ENCODE results near the gene ST6GAL2.

DNA sequence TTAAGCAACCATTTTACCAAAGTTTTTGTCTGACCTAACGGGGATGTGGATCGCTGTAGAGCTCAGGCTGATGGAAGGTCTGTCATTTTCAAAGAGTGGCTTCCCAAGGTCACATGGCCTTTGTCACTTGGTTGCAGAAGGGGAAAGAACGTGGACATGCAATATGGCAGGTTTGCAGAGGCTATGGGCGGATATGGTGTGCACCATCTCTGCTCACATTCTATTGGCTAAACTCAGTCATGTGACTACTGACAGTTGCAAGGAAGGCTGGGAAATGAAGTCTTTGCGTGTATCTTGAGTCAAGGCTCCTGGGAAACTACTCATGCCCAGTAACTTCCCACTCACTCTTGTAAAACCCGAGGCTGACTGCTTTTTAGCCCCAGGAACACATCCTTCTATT is 96.8 kb downstream of the ST6GAL2 start:
- TF ChIP-seq RCOR1 (IDR thresholded peaks at IDR 0.05; ENCODE audit: low read length) = no peak
- TF ChIP-seq, protein P1, sequence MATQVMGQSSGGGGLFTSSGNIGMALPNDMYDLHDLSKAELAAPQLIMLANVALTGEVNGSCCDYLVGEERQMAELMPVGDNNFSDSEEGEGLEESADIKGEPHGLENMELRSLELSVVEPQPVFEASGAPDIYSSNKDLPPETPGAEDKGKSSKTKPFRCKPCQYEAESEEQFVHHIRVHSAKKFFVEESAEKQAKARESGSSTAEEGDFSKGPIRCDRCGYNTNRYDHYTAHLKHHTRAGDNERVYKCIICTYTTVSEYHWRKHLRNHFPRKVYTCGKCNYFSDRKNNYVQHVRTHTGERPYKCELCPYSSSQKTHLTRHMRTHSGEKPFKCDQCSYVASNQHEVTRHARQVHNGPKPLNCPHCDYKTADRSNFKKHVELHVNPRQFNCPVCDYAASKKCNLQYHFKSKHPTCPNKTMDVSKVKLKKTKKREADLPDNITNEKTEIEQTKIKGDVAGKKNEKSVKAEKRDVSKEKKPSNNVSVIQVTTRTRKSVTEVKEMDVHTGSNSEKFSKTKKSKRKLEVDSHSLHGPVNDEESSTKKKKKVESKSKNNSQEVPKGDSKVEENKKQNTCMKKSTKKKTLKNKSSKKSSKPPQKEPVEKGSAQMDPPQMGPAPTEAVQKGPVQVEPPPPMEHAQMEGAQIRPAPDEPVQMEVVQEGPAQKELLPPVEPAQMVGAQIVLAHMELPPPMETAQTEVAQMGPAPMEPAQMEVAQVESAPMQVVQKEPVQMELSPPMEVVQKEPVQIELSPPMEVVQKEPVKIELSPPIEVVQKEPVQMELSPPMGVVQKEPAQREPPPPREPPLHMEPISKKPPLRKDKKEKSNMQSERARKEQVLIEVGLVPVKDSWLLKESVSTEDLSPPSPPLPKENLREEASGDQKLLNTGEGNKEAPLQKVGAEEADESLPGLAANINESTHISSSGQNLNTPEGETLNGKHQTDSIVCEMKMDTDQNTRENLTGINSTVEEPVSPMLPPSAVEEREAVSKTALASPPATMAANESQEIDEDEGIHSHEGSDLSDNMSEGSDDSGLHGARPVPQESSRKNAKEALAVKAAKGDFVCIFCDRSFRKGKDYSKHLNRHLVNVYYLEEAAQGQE (IDR thresholded peaks at IDR 0.05; ENCODE audit: low read depth, low read length) = no peak
- TF ChIP-seq, protein P2, sequence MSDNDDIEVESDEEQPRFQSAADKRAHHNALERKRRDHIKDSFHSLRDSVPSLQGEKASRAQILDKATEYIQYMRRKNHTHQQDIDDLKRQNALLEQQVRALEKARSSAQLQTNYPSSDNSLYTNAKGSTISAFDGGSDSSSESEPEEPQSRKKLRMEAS (IDR thresholded peaks at IDR 0.05; ENCODE audit: low read depth) = no peak
- no peak for TF ChIP-seq FOXJ3 (CRISPR knock-in tag; IDR thresholded peaks at IDR 0.05)
- no peak for TF ChIP-seq RAD21 (IDR thresholded peaks at IDR 0.05; ENCODE audit: low read length)
- TF ChIP-seq SMC3 (IDR thresholded peaks at IDR 0.05; ENCODE audit: low read depth, low read length) = no peak
- TF ChIP-seq YY1 (IDR thresholded peaks at IDR 0.05; ENCODE audit: low read depth) = no peak
